HepG2 (cell line): Measurements from ENCODE around the gene ZFR. TPM values are rescaled to one million over a fixed set of nuclear protein-coding genes. Genes with fewer than 3 reads are reported as not detected.

ENCODE experiments used
- ATAC-seq: fragments of 200-7000 bp; cut with Tn5 transposase; 3 replicates; pipeline ENCODE4 v1.9.1; 2020; ENCODE audit warnings: mild to moderate bottlenecking, moderate library complexity
- BruUV-seq: library from RNA; stranded (reverse); fragments of 400-500 nt; replicated peaks from 2 replicates; lab custom pipeline; 2021; lab: Mats Ljungman, UMichigan
- CTCF ChIA-PET: fragments of 300-600 bp; formaldehyde crosslinking; extraction: SDS; loops from one replicate; lab custom pipeline; 2021; ENCODE audit warnings: low total read pairs, inconsistent platforms, low intra/inter-chr PET ratio; lab: Yijun Ruan, JAX
- POLR2A ChIA-PET: fragments of 350-600 bp; sonication (Branson Sonifier 250); formaldehyde crosslinking; loops from one replicate; lab custom pipeline; 2020; ENCODE audit warnings: antibody characterized with exemption, inconsistent platforms; lab: Yijun Ruan, JAX
- DNase-seq: peaks from one replicate; pipeline ENCODE4 v3.0.0-alpha.2; 2015; ENCODE audit warnings: low spot score
- FAIRE-seq: peaks from 3 replicates; lab custom pipeline; 2011; peaks lifted over from hg19 to GRCh38; lab: Jason Lieb, UNC
- H2AFZ ChIP-seq: one replicate; pipeline ENCODE4 v1.6.1; 2011; ENCODE audit warnings: low read length, inconsistent platforms
- H3K27ac ChIP-seq: fragments of 300-600 bp; 3 replicates; pipeline ENCODE4 v1.8.0; 2011; ENCODE audit warnings: mixed run types, mild to moderate bottlenecking, mixed read lengths, low read length, inconsistent platforms; ENCODE audit not compliant: insufficient read depth; ENCODE audit errors: extremely low read length
- H3K27me3 ChIP-seq, 2 experiments: fragments of 200-600 bp in 1 of 2; 2 replicates in 1 of 2; 3 replicates in 1 of 2; pipeline versions ENCODE4 v1.6.0 to v1.8.0; 2011; ENCODE audit warnings: low read length in 2 of 2, mild to moderate bottlenecking in 2 of 2, moderate library complexity in 2 of 2, inconsistent platforms in 1 of 2; ENCODE audit not compliant: insufficient read depth in 2 of 2, control insufficient read depth in 1 of 2
- H3K36me3 ChIP-seq, 2 experiments: fragments of 200-600 bp in 1 of 2; replicated peaks in 1 of 2; 2 replicates in 1 of 2; 3 replicates in 1 of 2; pipeline versions ENCODE4 v1.5.1 to v1.8.0; 2011; ENCODE audit warnings: low read length in 2 of 2, inconsistent platforms in 1 of 2; ENCODE audit not compliant: insufficient read depth in 2 of 2, control insufficient read depth in 1 of 2
- H3K4me1 ChIP-seq: 2 replicates; pipeline ENCODE4 v1.5.1; 2012; ENCODE audit warnings: low read length, inconsistent platforms; ENCODE audit not compliant: insufficient read depth
- H3K4me2 ChIP-seq: 2 replicates; pipeline ENCODE4 v1.6.0; 2011; ENCODE audit warnings: low read depth, low read length, inconsistent platforms
- H3K4me3 ChIP-seq, 3 experiments: fragments of 200-600 bp in 1 of 3; sonication (generic), shearing (Covaris generic) in 1 of 3; replicated peaks in 1 of 3; 2 replicates each; pipeline ENCODE4 v1.5.1; 2011 to 2016; ENCODE audit warnings: low read length in 3 of 3, inconsistent platforms in 2 of 3, low read depth in 2 of 3, mild to moderate bottlenecking in 2 of 3, control low read depth in 1 of 3, mixed read lengths in 1 of 3; ENCODE audit not compliant: insufficient read depth in 1 of 3
- H3K79me2 ChIP-seq: one replicate; pipeline ENCODE4 v1.6.1; 2011; ENCODE audit warnings: low read length, inconsistent platforms; ENCODE audit not compliant: insufficient read depth
- H3K9ac ChIP-seq: 2 replicates; pipeline ENCODE4 v1.6.0; 2011; ENCODE audit warnings: mild to moderate bottlenecking, low read depth, low read length, inconsistent platforms; ENCODE audit not compliant: insufficient read depth
- H3K9me3 ChIP-seq: 2 replicates; pipeline ENCODE4 v1.5.1; 2012; ENCODE audit warnings: mild to moderate bottlenecking, low read length
- H4K20me1 ChIP-seq: 2 replicates; pipeline ENCODE4 v1.6.0; 2011; ENCODE audit warnings: inconsistent platforms, mild to moderate bottlenecking, low read length, moderate library complexity; ENCODE audit not compliant: insufficient read depth
- AKAP8 ChIP-seq: sonication (generic); formaldehyde crosslinking; IDR thresholded peaks from 2 replicates; pipeline ENCODE4 v1.5.1; 2020; ENCODE audit warnings: mild to moderate bottlenecking, missing genetic modification reagents
- EED ChIP-seq: sonication (generic); formaldehyde crosslinking; IDR thresholded peaks from 2 replicates; pipeline ENCODE4 v1.5.0; 2020; ENCODE audit warnings: mild to moderate bottlenecking, missing genetic modification reagents
- PHF5A ChIP-seq: IDR thresholded peaks from one replicate; pipeline ENCODE4 v1.6.1; 2018; ENCODE audit warnings: low read depth, missing genetic modification reagents; ENCODE audit not compliant: unreplicated experiment
- SMAD1 ChIP-seq: sonication (generic); formaldehyde crosslinking; IDR thresholded peaks from 2 replicates; pipeline ENCODE4 v1.4.0; 2020; ENCODE audit warnings: missing genetic modification reagents, low read depth, mild to moderate bottlenecking, borderline replicate concordance
- SRSF1 ChIP-seq: fragments of 200-400 bp; formaldehyde crosslinking; optimal IDR thresholded peaks from 2 replicates; pipeline ENCODE3; 2017; ENCODE audit warnings: mild to moderate bottlenecking, low read depth, low read length, moderate library complexity
- STAT6 ChIP-seq: sonication (generic); formaldehyde crosslinking; IDR thresholded peaks from 2 replicates; pipeline ENCODE4 v1.4.0; 2020; ENCODE audit warnings: missing genetic modification reagents, mild to moderate bottlenecking, borderline replicate concordance
- WGBS: methylation state at CpG from one replicate; pipeline ENCODE4 v1.1.6; 2017; ENCODE audit warnings: low lambda C conversion rate; 5-methylcytosine and 5-hydroxymethylcytosine counted together
- in situ Hi-C: cut with HindIII; loops from 2 replicates; pipeline ENCODE4 v1.10.0; 2017; ENCODE audit warnings: low pct_unique_long_range_greater_than_20kb; ENCODE audit not compliant: extremely low pct_ligation_motif_present
- intact Hi-C: fragments of 100-400 bp; cut with micrococcal nuclease; formaldehyde crosslinking; loops from one replicate; pipeline ENCODE4 v1.10.0; 2022; ENCODE audit not compliant: unreplicated experiment
- polyA plus RNA-seq, 8 experiments: library from polyadenylated mRNA; depleted of rRNA in 3 of 8; stranded (reverse) in 7 of 8; unstranded in 1 of 8; fragments of >200 nt; fragmentation: Illumina TruSeq in 4 of 8; extraction: Trizol in 4 of 8; gene quantifications; 2 replicates each; pipeline versions ENCODE4 v1.2.1 to v1.2.3, GENCODE V29; 2011 to 2016; ENCODE audit warnings: low read depth in 4 of 8, missing spikeins in 1 of 8, mixed read lengths in 1 of 8; ENCODE audit not compliant: insufficient read depth in 1 of 8
- total RNA-seq, 5 experiments: library from RNA; depleted of rRNA; stranded (reverse); fragments of >200 nt; fragmentation: Illumina TruSeq; extraction: Trizol; gene quantifications; 2 replicates each; pipeline ENCODE4 v1.2.3, GENCODE V29; 2016; ENCODE audit warnings: low read depth in 1 of 5

ZFR gene
- total and polyA plus RNA-seq, 2 of the 13 experiments (the other 11 are each of a cell fraction or from before 2014, with no cell fraction given), result 89.0 to 92.8 TPM

- no peak for TF ChIP-seq PHF5A
- no peak for TF ChIP-seq STAT6 (CRISPR knock-in tag)
These were observed 39.0 kb downstream of the ZFR start (continued) for GRCh38 chr5:32405507-32405906.

GRCh38 chr5:32403760-32404159, 40.8 kb downstream of the ZFR start:
- ChIA-PET POLR2A (no interaction called here), CTCF (no interaction called here)
- intact Hi-C loops, result no loop called here
- BruUV-seq, result no TSS peak
- H3K79me2 ChIP-seq, result peaks cover 17% of the 10 kb centered on the region
- no peak overlapping the region for H3K9ac ChIP-seq
- H4K20me1 ChIP-seq, result no peaks in the 10 kb centered on the region; the same call in 1 of the 2 replicates
- DNase-seq (no peak), ATAC-seq (no peak), FAIRE-seq (no peak)
- no peak overlapping the region for H3K4me2 ChIP-seq
- no peaks in the 10 kb centered on the region for H3K27me3 ChIP-seq
- H3K27ac ChIP-seq, result no peak overlapping the region
- H2AFZ ChIP-seq, result no peak overlapping the region
- no peaks in the 10 kb centered on the region for H3K9me3 ChIP-seq
- peaks cover 34 to 93% of the 10 kb centered on the region in 2 experiments for H3K36me3 ChIP-seq
- WGBS, result 97% methylated on average over 6 of the region's 6 CpGs
- H3K4me1 ChIP-seq, result peaks cover 10% of the 10 kb centered on the region; the same call in 1 of the 2 replicates
- TF ChIP-seq AKAP8 (CRISPR knock-in tag) (no peak), SRSF1 (no peak), EED (CRISPR knock-in tag) (no peak), SMAD1 (CRISPR knock-in tag) (no peak)
- in situ Hi-C loops, result no loop called here
- H3K4me3 ChIP-seq, result no peak overlapping the region
